ENCODE data around the gene GLIS1. TPM values are rescaled to one million over a fixed set of nuclear protein-coding genes. Genes with fewer than 3 reads are reported as not detected.
"Not testable (repeated sequence)": the region's sequence is repeated elsewhere in the genome, so short reads cannot be mapped to it uniquely, and the experiment has no call there.

GLIS1 gene
- total and polyA plus RNA-seq, 2 experiments from 2014 or later, result 0.13 to 1.3 TPM

GRCh38 chr1:53557830-53558738 is 180.9 kb downstream of the GLIS1 start:
- Histone ChIP-seq H3K4me1 (ENCODE audit: insufficient read depth) (peaks cover 4% of the 10 kb centered on the region), H3K27ac (no peak overlapping the region), H2AFZ (no peak overlapping the region), H3K4me3 (no peak overlapping the region), H3K9me2 (replicated peaks; ENCODE audit: insufficient read depth) (no peaks in the 10 kb centered on the region), H4K20me1 (ENCODE audit: insufficient read depth, poor library complexity, severe bottlenecking) (no peaks in the 10 kb centered on the region), H3K27me3 (no peaks in the 10 kb centered on the region), H3K36me3 (replicated peaks; ENCODE audit: insufficient read depth, low read depth) (no peaks in the 10 kb centered on the region), H3K79me2 (no peaks in the 10 kb centered on the region), H3K4me2 (no peak overlapping the region), H3K9me3 (ENCODE audit: low read depth) (no peaks in the 10 kb centered on the region)
- no peak for TF ChIP-seq EZH2phosphoT487 (IDR thresholded peaks at IDR 0.05; ENCODE audit: low read depth, severe bottlenecking, unreplicated experiment)
- TF ChIP-seq CTCF (IDR thresholded peaks at IDR 0.05; ENCODE audit: poor library complexity), result no peak
- no peak for TF ChIP-seq EZH2 (IDR thresholded peaks at IDR 0.05; ENCODE audit: borderline replicate concordance)
- 86% methylated on average over 12 of the region's 12 CpGs for WGBS (ENCODE audit: low lambda C conversion rate, missing lambda C conversion rate)
- no peak for DNase-seq (ENCODE audit: low spot score)

- Histone ChIP-seq H3K4me2 (no peak overlapping the region), H3K9me3 (ENCODE audit: low read depth) (no peaks in the 10 kb centered on the region), H3K9me2 (replicated peaks; ENCODE audit: insufficient read depth) (no peaks in the 10 kb centered on the region), H4K20me1 (ENCODE audit: insufficient read depth, poor library complexity, severe bottlenecking) (no peaks in the 10 kb centered on the region), H3K4me3 (no peak overlapping the region), H3K4me1 (ENCODE audit: insufficient read depth) (peaks cover 4% of the 10 kb centered on the region), H2AFZ (no peak overlapping the region), H3K36me3 (replicated peaks; ENCODE audit: insufficient read depth, low read depth) (no peaks in the 10 kb centered on the region), H3K79me2 (no peaks in the 10 kb centered on the region), H3K27ac (no peak overlapping the region), H3K27me3 (no peaks in the 10 kb centered on the region)
- DNase-seq (ENCODE audit: low spot score), result no peak
- TF ChIP-seq EZH2 (IDR thresholded peaks at IDR 0.05; ENCODE audit: borderline replicate concordance) (no peak), CTCF (IDR thresholded peaks at IDR 0.05; ENCODE audit: poor library complexity) (no peak), EZH2phosphoT487 (IDR thresholded peaks at IDR 0.05; ENCODE audit: low read depth, severe bottlenecking, unreplicated experiment) (no peak)
- 79% methylated on average over 4 of the region's 4 CpGs for WGBS (ENCODE audit: low lambda C conversion rate, missing lambda C conversion rate)
Observed at GRCh38 chr1:53557369-53557768, 181.6 kb downstream of the GLIS1 start.

GRCh38 chr1:53556657-53557227 is 182.2 kb downstream of the GLIS1 start:
- WGBS (ENCODE audit: low lambda C conversion rate, missing lambda C conversion rate), result 92% methylated on average over 3 of the region's 3 CpGs
- TF ChIP-seq EZH2phosphoT487 (IDR thresholded peaks at IDR 0.05; ENCODE audit: low read depth, severe bottlenecking, unreplicated experiment) (no peak), CTCF (IDR thresholded peaks at IDR 0.05; ENCODE audit: poor library complexity) (no peak), EZH2 (IDR thresholded peaks at IDR 0.05; ENCODE audit: borderline replicate concordance) (no peak)

GRCh38 chr1:53555620-53556326 is 183.2 kb downstream of the GLIS1 start:
- 96% methylated on average over 2 of the region's 2 CpGs for WGBS (ENCODE audit: low lambda C conversion rate, missing lambda C conversion rate)
- H3K79me2 ChIP-seq; H3K4me2 ChIP-seq; H3K27ac ChIP-seq; DNase-seq (ENCODE audit: low spot score); H3K4me3 ChIP-seq; H3K36me3 ChIP-seq (replicated peaks; ENCODE audit: insufficient read depth, low read depth); H3K9me2 ChIP-seq (replicated peaks; ENCODE audit: insufficient read depth); H3K27me3 ChIP-seq; H3K4me1 ChIP-seq (ENCODE audit: insufficient read depth); H4K20me1 ChIP-seq (ENCODE audit: insufficient read depth, poor library complexity, severe bottlenecking); H3K9me3 ChIP-seq (ENCODE audit: low read depth); H2AFZ ChIP-seq: not testable (repeated sequence)

More at GRCh38 chr1:53556657-53557227, 182.2 kb downstream of the GLIS1 start:
- Histone ChIP-seq H3K27me3 (no peaks in the 10 kb centered on the region), H2AFZ (no peak overlapping the region), H3K27ac (no peak overlapping the region), H4K20me1 (ENCODE audit: insufficient read depth, poor library complexity, severe bottlenecking) (no peaks in the 10 kb centered on the region), H3K4me3 (no peak overlapping the region), H3K4me2 (no peak overlapping the region), H3K9me2 (replicated peaks; ENCODE audit: insufficient read depth) (no peaks in the 10 kb centered on the region), H3K9me3 (ENCODE audit: low read depth) (no peaks in the 10 kb centered on the region), H3K4me1 (ENCODE audit: insufficient read depth) (peaks cover 4% of the 10 kb centered on the region), H3K79me2 (no peaks in the 10 kb centered on the region), H3K36me3 (replicated peaks; ENCODE audit: insufficient read depth, low read depth) (no peaks in the 10 kb centered on the region)
- DNase-seq (ENCODE audit: low spot score), result no peak
